NOMO-1 (cell line): ENCODE measurements around the gene NR5A1.

ENCODE experiments used
- DNase-seq, 2 experiments: peaks; one replicate each; lab custom pipeline; 2025; ENCODE audit not compliant: unreplicated experiment in 2 of 2; lab: John Stamatoyannopoulos, UW

The NR5A1 gene

GRCh38 chr9:124467410-124468060, 39.7 kb downstream of the NR5A1 start:
- no peak for DNase-seq

DNA sequence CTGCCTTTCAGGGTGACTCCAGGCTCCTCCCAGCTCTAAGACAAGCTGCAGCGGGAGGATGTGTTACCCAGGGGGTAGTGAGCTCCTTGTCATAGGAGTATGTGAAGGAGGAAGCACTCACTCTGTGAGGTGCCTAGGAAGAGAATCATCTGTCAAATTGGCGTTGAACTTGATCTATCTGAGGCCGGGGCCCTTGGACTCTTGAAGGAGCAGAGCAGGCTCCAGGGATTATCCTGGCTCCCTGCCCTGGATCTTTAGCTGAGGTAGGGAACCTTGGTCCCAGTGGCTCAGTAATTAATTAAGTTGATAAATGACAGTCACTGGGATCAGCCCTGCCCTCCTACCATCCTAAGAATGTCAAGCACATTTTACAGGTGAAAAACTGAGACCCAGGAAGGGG, 41.5 kb downstream of the NR5A1 start:
- DNase-seq, result no peak

DNA sequence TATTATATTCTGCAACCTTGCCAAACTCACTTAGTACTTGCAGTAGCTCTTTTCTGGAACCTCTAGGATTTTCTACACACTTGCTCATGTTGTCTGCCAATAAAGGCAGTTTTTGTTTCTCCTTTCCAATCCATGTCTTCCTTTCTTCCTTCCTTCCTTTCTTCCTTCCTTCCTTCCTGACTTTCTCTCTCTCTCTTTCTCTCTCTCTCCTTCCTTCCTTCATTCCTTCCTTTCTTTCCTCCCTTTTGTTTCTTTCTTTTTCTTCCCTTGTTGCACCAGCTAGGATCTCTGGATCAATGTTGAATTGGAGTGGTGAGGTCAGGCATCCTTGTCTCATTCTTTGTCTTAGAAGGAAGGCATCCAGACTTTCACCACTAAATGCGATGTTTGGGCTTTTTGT, 44.5 kb downstream of the NR5A1 start:
- DNase-seq, result no peak

DNA sequence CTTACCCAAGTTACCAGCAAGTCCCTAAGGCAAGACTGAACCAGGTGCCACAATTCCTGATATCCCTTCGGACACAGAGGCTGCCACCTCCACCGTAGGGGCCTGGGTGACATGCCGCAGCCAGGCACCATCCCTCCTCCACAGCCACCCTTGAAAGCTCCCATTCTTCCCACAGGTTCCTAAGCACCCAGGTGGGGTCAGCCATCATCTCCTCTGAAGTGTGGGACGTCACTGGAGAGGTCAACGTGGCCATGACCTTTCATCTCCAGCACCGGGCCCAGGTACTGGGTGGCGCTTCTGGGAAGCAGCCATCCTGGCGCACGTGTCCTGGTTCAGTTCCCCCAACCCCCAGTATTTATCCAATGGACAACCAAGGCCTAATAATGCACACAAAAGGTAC, 48.8 kb downstream of the NR5A1 start:
- DNase-seq, result no peak

DNA sequence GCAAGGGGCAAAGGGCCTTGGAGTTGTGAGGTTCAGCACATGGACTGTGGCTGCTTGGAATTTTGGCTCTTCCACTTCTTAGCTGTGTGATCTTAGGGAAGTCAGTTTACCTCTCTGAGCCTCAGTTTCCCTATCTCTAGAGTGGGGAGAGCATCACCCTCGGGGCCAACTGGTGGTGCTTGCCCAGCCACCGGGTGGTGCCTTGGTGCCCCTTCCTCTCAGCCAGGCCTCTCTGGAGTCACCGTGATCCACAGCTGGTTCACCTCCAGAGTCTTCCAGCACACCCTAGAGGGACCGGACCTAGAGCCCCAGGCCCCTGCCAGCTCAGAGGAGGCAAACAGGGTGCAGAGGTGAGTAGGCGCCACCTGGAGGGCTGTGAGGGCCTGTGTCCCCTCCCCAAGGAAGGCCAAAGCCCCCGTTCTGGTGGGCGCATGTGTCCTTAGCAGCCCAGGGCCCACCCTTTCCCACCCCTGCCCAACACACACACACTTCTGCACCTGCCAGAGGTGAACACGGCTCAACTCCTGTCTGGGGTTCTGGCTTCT, 49.2 kb downstream of the NR5A1 start:
- DNase-seq, result no peak

GRCh38 chr9:124457079-124457886, 49.9 kb downstream of the NR5A1 start:
- no peak for DNase-seq

DNA sequence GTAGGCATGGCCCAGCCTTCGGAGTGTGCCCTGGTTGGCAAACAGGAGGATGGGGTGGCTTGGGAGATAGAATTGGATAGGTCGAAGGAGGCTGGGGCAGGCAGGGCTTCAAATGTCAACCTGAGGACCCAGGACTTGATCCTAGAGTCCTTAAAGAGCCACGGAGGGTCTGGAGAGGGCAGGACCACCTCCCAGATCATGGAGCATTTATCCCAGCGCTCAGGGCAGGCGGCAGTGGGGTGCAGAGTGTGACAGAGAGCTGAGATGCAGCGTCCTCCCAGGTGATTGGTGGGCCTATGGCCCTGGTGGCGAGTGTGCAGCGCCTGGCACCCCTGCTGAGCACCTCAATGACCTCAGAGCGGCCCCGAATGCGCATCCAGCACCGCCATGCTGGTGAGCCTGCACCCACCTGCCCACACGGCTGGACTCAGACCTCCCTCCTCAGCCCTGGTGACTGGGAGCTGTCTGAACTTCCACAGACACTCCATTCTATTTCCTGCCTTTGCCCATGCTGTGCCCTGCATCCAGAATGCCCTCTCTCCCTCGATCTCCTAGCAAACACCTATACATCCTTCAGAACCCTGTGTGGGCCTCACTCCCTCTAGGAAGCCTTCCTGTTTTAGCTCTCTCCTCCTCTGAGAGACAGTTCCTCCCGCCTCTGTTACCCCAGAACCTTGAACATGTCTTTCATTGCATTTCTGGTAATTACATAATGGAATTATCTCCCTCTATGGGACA, 50.7 kb downstream of the NR5A1 start:
- DNase-seq, result no peak

GRCh38 chr9:124455820-124456219, 51.4 kb downstream of the NR5A1 start:
- DNase-seq, result no peak

- DNase-seq, result no peak
These were observed 52.3 kb downstream of the NR5A1 start for GRCh38 chr9:124454791-124455443.

DNA sequence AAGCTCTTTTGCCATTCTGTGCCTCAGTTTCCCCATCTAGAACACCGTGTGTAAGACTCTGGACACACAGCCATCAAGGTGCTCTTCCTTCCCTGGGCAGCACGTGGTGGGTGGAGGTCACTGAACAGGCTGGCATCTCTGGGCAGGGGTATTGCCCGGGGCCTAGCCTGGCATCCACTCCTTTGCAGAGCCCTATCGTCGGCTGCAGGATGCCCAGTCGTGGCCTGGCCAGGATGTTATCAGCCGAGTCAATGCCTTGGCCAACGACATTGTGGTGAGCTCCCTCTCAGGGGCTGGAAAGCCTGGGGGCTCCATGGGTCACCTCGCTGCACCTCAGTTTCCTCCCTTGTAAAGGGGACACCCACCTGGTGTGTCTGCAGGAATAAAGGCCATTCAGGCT, 52.9 kb downstream of the NR5A1 start:
- no peak for DNase-seq

- DNase-seq, result no peak
These were observed 53.5 kb downstream of the NR5A1 start for GRCh38 chr9:124453586-124454191.

- no peak for DNase-seq
These were observed 54.2 kb downstream of the NR5A1 start for GRCh38 chr9:124452841-124453585.

GRCh38 chr9:124452326-124452725, 54.9 kb downstream of the NR5A1 start:
- DNase-seq, result no peak

GRCh38 chr9:124450931-124451661, 56.1 kb downstream of the NR5A1 start:
- DNase-seq, result no peak

- DNase-seq, result no peak
These were observed 56.8 kb downstream of the NR5A1 start, which contains the start of gene ADGRD2 for GRCh38 chr9:124450241-124450924. Gene ADGRD2 (plus strand): TSS chr9:124450451. CDS start chr9:124451667, 1,216 bp downstream.

- no peak for DNase-seq
These were observed 57.6 kb downstream of the NR5A1 start for GRCh38 chr9:124449381-124450151.

GRCh38 chr9:124448019-124448418, 59.2 kb downstream of the NR5A1 start:
- no peak for DNase-seq

DNA sequence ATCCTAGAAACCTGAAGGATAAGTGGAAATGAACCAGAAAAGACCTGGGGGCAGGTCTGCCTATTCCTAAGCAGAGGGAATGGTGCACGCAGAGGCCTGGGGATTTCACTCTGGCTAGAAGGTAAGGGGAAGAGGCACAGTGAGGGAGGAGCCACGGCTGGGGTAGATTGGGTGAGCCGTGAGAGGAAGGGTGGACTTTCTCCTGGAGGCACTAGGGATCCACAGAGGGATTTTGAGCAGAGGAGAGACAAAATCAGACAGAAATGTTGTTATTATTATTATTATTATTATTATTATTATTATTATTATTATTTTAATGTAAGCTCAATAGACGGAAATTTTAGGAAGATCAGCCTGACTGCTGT, 59.9 kb downstream of the NR5A1 start:
- no peak for DNase-seq
